ENCODE measurements around the gene RADIL.

The RADIL gene

DNA sequence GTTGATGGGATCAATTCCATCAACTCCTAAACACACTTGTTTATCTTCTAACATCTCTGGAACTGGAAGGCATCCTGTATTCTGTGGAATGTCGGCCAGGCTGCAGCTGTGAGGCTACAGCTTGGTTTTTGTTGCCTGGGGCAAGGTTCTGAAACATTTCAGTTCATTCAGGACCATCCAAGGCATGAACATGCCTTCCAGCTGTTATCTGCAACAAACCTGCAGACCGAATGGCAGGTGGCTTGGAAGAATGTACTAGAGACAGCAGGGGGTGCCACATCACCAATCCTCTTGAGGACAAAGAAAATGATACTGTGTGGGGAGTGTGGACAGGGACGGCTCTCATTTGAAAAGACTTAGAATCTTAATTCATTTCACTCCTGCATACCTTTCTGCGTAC lies 34.1 kb downstream of the RADIL start:
- DNase-seq: peak; percentile 50

- DNase-seq: no peak
Observed at GRCh38 chr7:4845740-4846142, 37.8 kb downstream of the RADIL start.

GRCh38 chr7:4842319-4843064 lies 41.0 kb downstream of the RADIL start:
- no peak for DNase-seq

GRCh38 chr7:4841836-4842235 lies 41.7 kb downstream of the RADIL start:
- DNase-seq: no peak

DNA sequence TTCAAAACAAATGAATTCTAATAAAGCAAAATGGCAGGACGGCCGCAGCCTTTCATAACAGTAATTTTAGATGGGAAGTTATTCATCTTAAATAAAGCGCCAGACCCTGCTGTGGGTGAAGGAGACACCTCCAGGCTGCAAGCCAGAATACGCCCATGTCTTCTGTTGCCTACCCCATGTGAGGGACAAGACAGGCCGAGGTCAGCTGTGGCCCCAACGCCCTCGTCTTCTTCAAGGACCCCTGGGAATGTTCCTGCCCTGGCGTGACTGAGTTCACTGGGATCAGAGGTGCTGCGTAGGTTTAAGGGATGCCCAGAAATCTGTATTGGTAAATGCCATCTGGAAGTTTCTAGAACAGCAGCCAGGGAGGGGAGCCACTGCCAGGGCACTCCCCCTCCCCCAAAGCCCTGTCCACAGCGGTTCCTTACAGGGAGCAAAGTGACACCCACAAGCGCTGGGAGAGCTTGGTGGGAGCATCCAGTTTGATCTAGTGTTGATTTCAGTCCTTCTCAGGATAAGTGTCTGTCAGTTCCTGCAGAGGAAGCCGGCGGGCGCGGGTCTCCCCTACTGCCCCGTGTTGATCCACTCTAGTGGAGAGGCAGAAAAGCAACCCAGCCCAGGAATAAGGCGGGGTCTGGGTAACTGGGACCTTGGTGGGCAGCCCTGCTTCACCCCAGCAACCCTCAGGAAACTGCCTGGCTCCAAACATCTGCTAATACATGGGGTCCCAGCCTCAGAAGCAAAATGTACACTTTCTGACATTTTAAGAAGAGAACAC lies 42.3 kb downstream of the RADIL start:
- no peak for DNase-seq

- no peak for DNase-seq
Observed at GRCh38 chr7:4840079-4840501, 43.4 kb downstream of the RADIL start.

GRCh38 chr7:4838626-4839334 lies 44.7 kb downstream of the RADIL start:
- DNase-seq: no peak

GRCh38 chr7:4837803-4838625 lies 45.5 kb downstream of the RADIL start:
- no peak for DNase-seq

- peak; percentile 35 for DNase-seq
Observed at GRCh38 chr7:4837041-4837802, 46.3 kb downstream of the RADIL start.

- DNase-seq: no peak
Observed at GRCh38 chr7:4836206-4836661, 47.3 kb downstream of the RADIL start.

GRCh38 chr7:4835398-4836205 lies 47.9 kb downstream of the RADIL start:
- DNase-seq: no peak

DNA sequence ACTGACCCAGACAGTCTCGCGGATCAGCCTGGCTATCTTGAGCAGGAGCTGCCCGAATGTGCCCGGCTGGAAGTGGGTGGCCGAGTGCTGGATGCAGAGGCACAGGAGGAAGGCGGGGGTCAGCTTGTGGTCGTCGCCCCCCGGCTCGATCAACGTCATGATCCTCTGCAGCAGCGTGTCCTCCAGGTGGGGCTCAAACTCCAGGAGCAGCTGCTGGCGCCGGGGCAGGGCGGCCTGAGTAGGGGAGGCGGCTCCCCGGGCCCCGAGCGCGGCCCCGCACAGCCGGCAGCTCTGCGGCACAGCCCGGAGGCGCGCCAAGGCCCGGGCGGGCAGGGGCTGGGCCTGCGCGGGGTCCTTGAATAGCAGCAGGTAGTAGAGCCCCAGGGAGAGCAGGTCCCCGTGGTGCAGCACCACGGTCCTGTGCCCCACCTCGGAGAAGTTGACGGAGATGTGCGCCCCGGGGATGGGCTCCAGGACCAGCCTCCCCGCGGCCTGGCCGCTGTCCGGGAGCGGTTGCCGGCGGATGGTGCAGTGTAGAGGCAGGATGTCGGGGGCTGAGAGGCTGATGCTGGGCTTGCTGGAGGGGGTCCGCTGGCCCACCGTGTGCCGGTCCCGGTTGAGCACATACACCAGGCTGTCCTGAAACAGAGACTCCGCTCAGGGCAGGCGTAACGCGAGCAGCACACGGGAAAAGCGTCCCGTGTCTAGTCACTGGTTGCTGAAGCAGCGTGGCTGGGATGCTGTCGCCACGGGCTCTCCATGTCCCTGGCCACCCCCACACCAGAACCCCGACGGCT lies 48.7 kb downstream of the RADIL start:
- no peak for DNase-seq

GRCh38 chr7:4833691-4834600 lies 49.6 kb downstream of the RADIL start:
- no peak for DNase-seq

DNA sequence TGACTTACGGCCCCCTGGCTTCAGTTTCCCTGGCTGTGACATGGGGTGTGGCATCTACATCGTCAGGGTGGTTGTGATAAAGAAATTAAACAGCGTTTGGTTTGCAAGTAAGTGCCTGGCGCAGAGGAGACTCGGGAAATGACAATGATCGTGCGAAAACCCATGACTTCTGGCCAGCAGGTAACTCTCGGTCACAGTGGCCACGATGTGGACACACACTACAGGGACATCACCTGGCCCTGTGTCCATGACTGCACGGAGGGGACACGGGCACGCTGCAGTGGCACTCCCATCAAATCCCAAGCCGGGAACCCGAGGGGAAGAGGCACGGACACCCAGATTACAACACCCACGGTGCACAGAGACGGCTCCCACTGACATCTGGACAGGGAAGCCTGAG lies 50.3 kb downstream of the RADIL start:
- DNase-seq: no peak

- DNase-seq: no peak
Observed at GRCh38 chr7:4832711-4833110, 50.8 kb downstream of the RADIL start.

GRCh38 chr7:4831723-4832495 lies 51.6 kb downstream of the RADIL start:
- no peak for DNase-seq

DNA sequence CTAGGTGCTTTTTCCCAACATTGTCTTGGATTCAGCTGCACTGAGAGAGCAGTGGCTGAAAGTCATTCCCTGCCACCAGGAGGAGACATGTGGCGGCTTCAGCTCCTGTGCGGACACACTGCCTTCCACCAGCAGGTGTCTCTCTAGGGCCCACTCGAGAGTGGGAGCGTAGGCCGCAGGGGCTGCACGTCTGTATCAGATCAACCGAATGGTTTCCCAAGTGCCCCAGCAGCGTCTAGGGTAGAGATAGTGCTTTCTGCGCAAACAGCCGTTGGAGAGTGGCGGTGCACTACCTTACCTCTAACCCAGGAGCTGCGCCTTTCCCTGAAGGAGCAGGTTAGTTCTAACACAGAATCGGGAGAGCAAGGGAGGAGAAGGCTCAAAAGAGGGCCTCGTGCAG lies 53.3 kb downstream of the RADIL start:
- peak; percentile 82 for DNase-seq

GRCh38 chr7:4828720-4829383 lies 54.7 kb downstream of the RADIL start:
- no peak for DNase-seq
